GM18858 (cell line): ENCODE data around the gene TMEM255A.

ENCODE experiments used
- ATAC-seq: cut with Tn5 transposase; IDR thresholded peaks from one replicate; pipeline ENCODE4 v1.9.1; 2021; ENCODE audit not compliant: unreplicated experiment

Gene TMEM255A

GRCh38 chrX:120308558-120308957, 2.7 kb downstream of the TMEM255A start:
- ATAC-seq, result no peak

GRCh38 chrX:120306630-120307029, 4.6 kb downstream of the TMEM255A start:
- ATAC-seq, result no peak

- ATAC-seq, result no peak
Observed at GRCh38 chrX:120305531-120306141, 5.6 kb downstream of the TMEM255A start.

GRCh38 chrX:120304256-120304655, 7.0 kb downstream of the TMEM255A start:
- ATAC-seq, result no peak

GRCh38 chrX:120302434-120302833, 8.8 kb downstream of the TMEM255A start:
- ATAC-seq, result peak; percentile 96

GRCh38 chrX:120301960-120302359, 9.3 kb downstream of the TMEM255A start:
- no peak for ATAC-seq

GRCh38 chrX:120301497-120301896, 9.8 kb downstream of the TMEM255A start:
- ATAC-seq, result no peak

GRCh38 chrX:120299928-120300327, 11.3 kb downstream of the TMEM255A start:
- ATAC-seq, result no peak

GRCh38 chrX:120297923-120298322, 13.3 kb downstream of the TMEM255A start:
- ATAC-seq, result no peak

- ATAC-seq, result no peak
Observed at GRCh38 chrX:120294651-120295050, 16.6 kb downstream of the TMEM255A start.

GRCh38 chrX:120293015-120293414, 18.2 kb downstream of the TMEM255A start:
- no peak for ATAC-seq

- ATAC-seq, result no peak
Observed at GRCh38 chrX:120291211-120291610, 20.1 kb downstream of the TMEM255A start.

GRCh38 chrX:120290107-120290506, 21.2 kb downstream of the TMEM255A start:
- ATAC-seq, result no peak

- peak; percentile 44 for ATAC-seq
Observed at GRCh38 chrX:120287513-120288112, 23.6 kb downstream of the TMEM255A start.

- ATAC-seq, result peak; percentile 32
Observed at GRCh38 chrX:120286733-120287512, 24.3 kb downstream of the TMEM255A start.

GRCh38 chrX:120282697-120283096, 28.6 kb downstream of the TMEM255A start:
- no peak for ATAC-seq

GRCh38 chrX:120281761-120282160, 29.5 kb downstream of the TMEM255A start:
- ATAC-seq, result no peak

- no peak for ATAC-seq
Observed at GRCh38 chrX:120281021-120281624, 30.1 kb downstream of the TMEM255A start.

- ATAC-seq, result no peak
Observed at GRCh38 chrX:120274958-120275357, 36.3 kb downstream of the TMEM255A start.

GRCh38 chrX:120274145-120274544, 37.1 kb downstream of the TMEM255A start:
- no peak for ATAC-seq

- no peak for ATAC-seq
Observed at GRCh38 chrX:120271218-120271617, 40.0 kb downstream of the TMEM255A start.

GRCh38 chrX:120270567-120270966, 40.7 kb downstream of the TMEM255A start:
- ATAC-seq, result no peak
